ENCODE measurements around the gene TENT4A.

The TENT4A gene

DNA sequence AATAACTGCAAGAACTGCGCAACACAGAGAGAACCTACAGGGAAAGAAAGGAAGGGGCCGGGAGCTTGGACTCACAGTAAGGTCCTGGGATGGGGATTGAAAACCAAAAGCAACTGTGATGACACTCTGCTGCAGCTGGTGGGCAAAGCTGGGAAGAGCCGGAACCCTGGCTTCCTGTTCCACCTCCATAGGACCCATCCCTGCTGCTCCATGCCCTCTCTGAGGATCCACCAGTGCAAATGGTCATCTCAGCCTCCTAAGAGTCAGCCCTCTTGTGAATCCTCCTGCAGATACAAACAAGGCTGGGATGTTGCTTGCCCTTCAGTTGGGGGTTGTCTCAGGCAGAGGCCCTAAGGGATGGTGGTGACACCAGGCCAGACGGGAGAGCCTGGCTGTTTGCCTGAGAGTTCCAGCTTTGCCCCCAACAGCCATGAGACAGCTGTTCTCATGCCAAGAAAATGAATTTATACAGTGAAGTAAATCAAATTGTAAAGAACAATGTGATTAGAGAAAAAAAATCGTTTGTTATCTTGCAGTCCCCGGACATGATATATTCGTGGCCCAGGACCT lies 90.8 kb downstream of the TENT4A start:
- H2AFZ ChIP-seq (ENCODE audit: low read depth), result no peak overlapping the region
- H3K79me2 ChIP-seq (ENCODE audit: insufficient read depth, low read depth), result no peaks in the 10 kb centered on the region
- no peaks in the 10 kb centered on the region for H4K20me1 ChIP-seq (ENCODE audit: insufficient read depth)
- H3K27me3 ChIP-seq (ENCODE audit: insufficient read depth, low read depth), result no peaks in the 10 kb centered on the region
- H3K36me3 ChIP-seq (ENCODE audit: insufficient read depth), result no peaks in the 10 kb centered on the region
- no peaks in the 10 kb centered on the region for H3K4me1 ChIP-seq (ENCODE audit: low read depth, poor library complexity, severe bottlenecking)
- TF ChIP-seq, protein P1, sequence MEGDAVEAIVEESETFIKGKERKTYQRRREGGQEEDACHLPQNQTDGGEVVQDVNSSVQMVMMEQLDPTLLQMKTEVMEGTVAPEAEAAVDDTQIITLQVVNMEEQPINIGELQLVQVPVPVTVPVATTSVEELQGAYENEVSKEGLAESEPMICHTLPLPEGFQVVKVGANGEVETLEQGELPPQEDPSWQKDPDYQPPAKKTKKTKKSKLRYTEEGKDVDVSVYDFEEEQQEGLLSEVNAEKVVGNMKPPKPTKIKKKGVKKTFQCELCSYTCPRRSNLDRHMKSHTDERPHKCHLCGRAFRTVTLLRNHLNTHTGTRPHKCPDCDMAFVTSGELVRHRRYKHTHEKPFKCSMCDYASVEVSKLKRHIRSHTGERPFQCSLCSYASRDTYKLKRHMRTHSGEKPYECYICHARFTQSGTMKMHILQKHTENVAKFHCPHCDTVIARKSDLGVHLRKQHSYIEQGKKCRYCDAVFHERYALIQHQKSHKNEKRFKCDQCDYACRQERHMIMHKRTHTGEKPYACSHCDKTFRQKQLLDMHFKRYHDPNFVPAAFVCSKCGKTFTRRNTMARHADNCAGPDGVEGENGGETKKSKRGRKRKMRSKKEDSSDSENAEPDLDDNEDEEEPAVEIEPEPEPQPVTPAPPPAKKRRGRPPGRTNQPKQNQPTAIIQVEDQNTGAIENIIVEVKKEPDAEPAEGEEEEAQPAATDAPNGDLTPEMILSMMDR (conservative IDR thresholded peaks at IDR 0.05; ENCODE audit: low read depth, low read length), result no peak
- no peak overlapping the region for H3K9ac ChIP-seq
- H3K4me3 ChIP-seq (IDR thresholded peaks at IDR 0.05; ENCODE audit: insufficient read depth, low read depth, low read length), result no peak overlapping the region
- H3K27ac ChIP-seq, result no peak overlapping the region
- H3K4me2 ChIP-seq, result no peak overlapping the region

DNA sequence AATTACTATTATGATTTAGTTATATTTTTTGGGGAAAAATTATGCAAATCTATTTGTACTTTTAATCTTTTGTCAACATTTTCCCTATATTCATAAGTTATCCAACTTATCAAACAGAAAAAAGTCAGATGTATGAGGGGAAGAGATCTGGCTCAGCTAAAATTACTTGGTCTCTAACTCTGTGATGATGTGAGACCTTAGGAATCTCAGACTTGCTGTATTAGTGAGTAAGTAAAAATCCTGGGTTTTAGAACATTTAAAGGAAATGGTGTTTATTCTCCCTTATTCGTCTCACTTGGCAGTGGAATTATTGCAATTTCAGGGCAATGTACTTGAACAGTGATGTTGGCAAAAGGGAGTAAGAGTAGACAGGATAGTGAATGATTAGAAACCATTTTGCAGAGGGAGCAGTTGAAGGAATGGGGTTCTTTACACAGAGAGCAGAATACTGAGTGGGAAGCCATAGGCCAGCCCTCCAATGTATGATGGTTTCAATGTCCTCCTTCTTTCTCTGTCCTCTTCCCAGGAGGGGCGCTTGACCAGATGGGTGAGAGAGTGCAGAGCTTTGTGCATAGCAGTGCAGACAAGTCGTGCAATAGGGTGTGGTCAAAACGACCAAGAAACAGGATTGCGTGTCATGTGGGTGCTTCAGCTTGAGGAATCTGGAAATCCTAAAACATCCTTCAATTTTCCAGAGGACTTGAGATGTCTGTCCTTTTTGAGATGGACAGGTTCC lies 91.7 kb downstream of the TENT4A start:
- TF ChIP-seq, protein P1 (conservative IDR thresholded peaks at IDR 0.05; ENCODE audit: low read depth, low read length), result no peak
- no peaks in the 10 kb centered on the region for H3K27me3 ChIP-seq (ENCODE audit: insufficient read depth, low read depth)

GRCh38 chr5:6805841-6806240 lies 92.6 kb downstream of the TENT4A start:
- no peaks in the 10 kb centered on the region for H3K27me3 ChIP-seq (ENCODE audit: insufficient read depth, low read depth)
- no peaks in the 10 kb centered on the region for H3K36me3 ChIP-seq (ENCODE audit: insufficient read depth)
- no peak overlapping the region for H3K4me2 ChIP-seq
- H3K79me2 ChIP-seq (ENCODE audit: insufficient read depth, low read depth), result no peaks in the 10 kb centered on the region
- H3K9ac ChIP-seq, result no peak overlapping the region
- no peak overlapping the region for H3K4me3 ChIP-seq (IDR thresholded peaks at IDR 0.05; ENCODE audit: insufficient read depth, low read depth, low read length)
- H3K4me1 ChIP-seq (ENCODE audit: low read depth, poor library complexity, severe bottlenecking), result no peaks in the 10 kb centered on the region
- H4K20me1 ChIP-seq (ENCODE audit: insufficient read depth), result no peaks in the 10 kb centered on the region
- H2AFZ ChIP-seq (ENCODE audit: low read depth), result no peak overlapping the region
- H3K27ac ChIP-seq, result no peak overlapping the region
- TF ChIP-seq, protein P1 (conservative IDR thresholded peaks at IDR 0.05; ENCODE audit: low read depth, low read length), result no peak

More for the DNA sequence above, 91.7 kb downstream of the TENT4A start:
- Histone ChIP-seq H3K9ac (no peak overlapping the region), H3K27ac (no peak overlapping the region), H2AFZ (ENCODE audit: low read depth) (no peak overlapping the region), H3K4me2 (no peak overlapping the region), H4K20me1 (ENCODE audit: insufficient read depth) (no peaks in the 10 kb centered on the region), H3K36me3 (ENCODE audit: insufficient read depth) (no peaks in the 10 kb centered on the region), H3K4me3 (IDR thresholded peaks at IDR 0.05; ENCODE audit: insufficient read depth, low read depth, low read length) (no peak overlapping the region), H3K79me2 (ENCODE audit: insufficient read depth, low read depth) (no peaks in the 10 kb centered on the region), H3K4me1 (ENCODE audit: low read depth, poor library complexity, severe bottlenecking) (no peaks in the 10 kb centered on the region)
